Measurements from ENCODE around the gene RPTOR.

DNA sequence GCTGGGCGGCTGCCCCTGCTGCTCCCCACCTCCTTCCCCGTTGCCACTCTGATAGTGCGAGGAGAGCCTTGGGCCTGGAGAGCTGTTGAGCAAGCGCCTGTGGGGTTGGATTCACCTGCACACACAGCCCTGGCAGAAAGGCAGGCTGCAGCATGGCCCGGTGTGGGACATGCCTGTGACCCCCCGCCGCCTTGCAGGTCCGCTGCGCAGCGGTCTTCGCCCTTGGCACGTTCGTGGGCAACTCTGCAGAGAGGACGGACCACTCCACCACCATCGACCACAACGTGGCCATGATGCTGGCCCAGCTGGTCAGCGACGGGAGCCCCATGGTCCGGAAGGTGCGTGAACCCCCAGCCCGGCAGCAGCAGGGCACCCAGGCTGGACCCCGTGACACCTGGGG is 340.2 kb downstream of the RPTOR start:
- TF ChIP-seq, protein P1, sequence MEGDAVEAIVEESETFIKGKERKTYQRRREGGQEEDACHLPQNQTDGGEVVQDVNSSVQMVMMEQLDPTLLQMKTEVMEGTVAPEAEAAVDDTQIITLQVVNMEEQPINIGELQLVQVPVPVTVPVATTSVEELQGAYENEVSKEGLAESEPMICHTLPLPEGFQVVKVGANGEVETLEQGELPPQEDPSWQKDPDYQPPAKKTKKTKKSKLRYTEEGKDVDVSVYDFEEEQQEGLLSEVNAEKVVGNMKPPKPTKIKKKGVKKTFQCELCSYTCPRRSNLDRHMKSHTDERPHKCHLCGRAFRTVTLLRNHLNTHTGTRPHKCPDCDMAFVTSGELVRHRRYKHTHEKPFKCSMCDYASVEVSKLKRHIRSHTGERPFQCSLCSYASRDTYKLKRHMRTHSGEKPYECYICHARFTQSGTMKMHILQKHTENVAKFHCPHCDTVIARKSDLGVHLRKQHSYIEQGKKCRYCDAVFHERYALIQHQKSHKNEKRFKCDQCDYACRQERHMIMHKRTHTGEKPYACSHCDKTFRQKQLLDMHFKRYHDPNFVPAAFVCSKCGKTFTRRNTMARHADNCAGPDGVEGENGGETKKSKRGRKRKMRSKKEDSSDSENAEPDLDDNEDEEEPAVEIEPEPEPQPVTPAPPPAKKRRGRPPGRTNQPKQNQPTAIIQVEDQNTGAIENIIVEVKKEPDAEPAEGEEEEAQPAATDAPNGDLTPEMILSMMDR (IDR thresholded peaks at IDR 0.05), result no peak
- TF ChIP-seq POLR2A (IDR thresholded peaks at IDR 0.05) (no peak), POLR2AphosphoS5 (IDR thresholded peaks at IDR 0.05) (no peak)

Measured in upper lobe of left lung (tissue), 4 donors.